Colonic mucosa (tissue), 4 donors: Measurements from ENCODE around the gene WNK2. TPM values are rescaled to one million over a fixed set of nuclear protein-coding genes. Genes with fewer than 3 reads are reported as not detected.
"Not testable (repeated sequence)": the region's sequence is repeated elsewhere in the genome, so short reads cannot be mapped to it uniquely, and the experiment has no call there.

ENCODE experiments used
- DNase-seq: peaks from one replicate; pipeline ENCODE4 v3.0.0-alpha.2; 2020
- H3K27ac ChIP-seq: fragments of 200-600 bp; one replicate; pipeline ENCODE4 v1.8.0; 2021
- H3K27me3 ChIP-seq: fragments of 200-600 bp; one replicate; pipeline ENCODE4 v1.8.0; 2021
- H3K36me3 ChIP-seq: fragments of 200-600 bp; one replicate; pipeline ENCODE4 v1.8.0; 2021
- H3K4me1 ChIP-seq: fragments of 200-600 bp; one replicate; pipeline ENCODE4 v1.8.0; 2021; ENCODE audit warnings: mild to moderate bottlenecking
- H3K4me3 ChIP-seq: fragments of 200-600 bp; one replicate; pipeline ENCODE4 v1.8.0; 2021
- H3K9ac ChIP-seq, 2 donors: one replicate each; pipeline ENCODE4 v1.7.0; 2013; ENCODE audit warnings: control low read depth in 2 of 2, low read depth in 2 of 2, low read length in 2 of 2
- H3K9me3 ChIP-seq: fragments of 200-600 bp; one replicate; pipeline ENCODE4 v1.8.0; 2021
- intact Hi-C: fragments of 100-400 bp; cut with DNase I; formaldehyde crosslinking; loops from one replicate; pipeline ENCODE4 v1.14.1; 2022
- total RNA-seq, 2 donors: library from RNA; stranded (reverse); fragmentation: NEBNext Ultra II Directional in 1 of 2; extraction: Animal tissue kit (Norgen Biotek cat#: 25700) in 1 of 2; gene quantifications; one replicate each; pipeline ENCODE4 v1.2.1, GENCODE V29; 2021
- TF ChIP-seq, protein P1 (sequence below): fragments of 200-600 bp; IDR thresholded peaks from one replicate; pipeline ENCODE4 v1.8.0; 2022; ENCODE audit warnings: antibody characterized with exemption, mild to moderate bottlenecking
- donor health status: healthy.
- donor health status: DM: no; HTN: no; CAD: no.
- donor health status: DM: no; HTN: no; CAD: no.

The WNK2 gene
- total RNA-seq, 2 donors from 2014 or later: 161 to 238 TPM

DNA sequence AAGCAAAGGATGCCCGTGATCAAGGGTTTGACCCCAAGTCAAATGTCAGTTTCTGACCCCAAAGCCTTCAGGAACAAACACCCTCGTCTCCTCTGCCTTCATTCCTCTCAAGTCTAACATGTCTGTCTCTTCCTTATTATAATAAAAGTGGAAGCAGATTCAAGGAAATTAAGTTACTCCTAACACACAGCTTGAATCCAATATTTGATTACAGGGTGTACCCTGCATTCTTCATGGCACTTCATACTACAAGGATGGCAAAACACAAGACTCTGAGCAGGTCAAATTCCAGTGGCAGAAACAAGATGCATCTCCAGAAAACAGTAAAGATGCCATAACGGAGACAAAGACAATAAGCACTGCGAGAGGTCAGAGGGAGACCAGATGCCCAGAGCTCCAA is 148.4 kb downstream of the WNK2 start:
- intact Hi-C loops: no loop called here
- H3K36me3 ChIP-seq: no peaks in the 10 kb centered on the region
- no peaks in the 10 kb centered on the region for H3K4me1 ChIP-seq
- no peak overlapping the region for H3K27ac ChIP-seq
- no peak overlapping the region for H3K9ac ChIP-seq
- H3K4me3 ChIP-seq: no peak overlapping the region
- no peak for DNase-seq
- TF ChIP-seq, protein P1, sequence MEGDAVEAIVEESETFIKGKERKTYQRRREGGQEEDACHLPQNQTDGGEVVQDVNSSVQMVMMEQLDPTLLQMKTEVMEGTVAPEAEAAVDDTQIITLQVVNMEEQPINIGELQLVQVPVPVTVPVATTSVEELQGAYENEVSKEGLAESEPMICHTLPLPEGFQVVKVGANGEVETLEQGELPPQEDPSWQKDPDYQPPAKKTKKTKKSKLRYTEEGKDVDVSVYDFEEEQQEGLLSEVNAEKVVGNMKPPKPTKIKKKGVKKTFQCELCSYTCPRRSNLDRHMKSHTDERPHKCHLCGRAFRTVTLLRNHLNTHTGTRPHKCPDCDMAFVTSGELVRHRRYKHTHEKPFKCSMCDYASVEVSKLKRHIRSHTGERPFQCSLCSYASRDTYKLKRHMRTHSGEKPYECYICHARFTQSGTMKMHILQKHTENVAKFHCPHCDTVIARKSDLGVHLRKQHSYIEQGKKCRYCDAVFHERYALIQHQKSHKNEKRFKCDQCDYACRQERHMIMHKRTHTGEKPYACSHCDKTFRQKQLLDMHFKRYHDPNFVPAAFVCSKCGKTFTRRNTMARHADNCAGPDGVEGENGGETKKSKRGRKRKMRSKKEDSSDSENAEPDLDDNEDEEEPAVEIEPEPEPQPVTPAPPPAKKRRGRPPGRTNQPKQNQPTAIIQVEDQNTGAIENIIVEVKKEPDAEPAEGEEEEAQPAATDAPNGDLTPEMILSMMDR: no peak
- H3K9me3 ChIP-seq: no peaks in the 10 kb centered on the region
- no peaks in the 10 kb centered on the region for H3K27me3 ChIP-seq

GRCh38 chr9:93336720-93337119 is 152.8 kb downstream of the WNK2 start:
- Histone ChIP-seq H3K4me3 (no peak overlapping the region), H3K36me3 (no peaks in the 10 kb centered on the region), H3K4me1 (no peaks in the 10 kb centered on the region), H3K9ac (no peak overlapping the region), H3K27me3 (no peaks in the 10 kb centered on the region), H3K27ac (no peak overlapping the region), H3K9me3 (no peaks in the 10 kb centered on the region)
- no peak for DNase-seq
- intact Hi-C loops: no loop called here
- TF ChIP-seq, protein P1: no peak

DNA sequence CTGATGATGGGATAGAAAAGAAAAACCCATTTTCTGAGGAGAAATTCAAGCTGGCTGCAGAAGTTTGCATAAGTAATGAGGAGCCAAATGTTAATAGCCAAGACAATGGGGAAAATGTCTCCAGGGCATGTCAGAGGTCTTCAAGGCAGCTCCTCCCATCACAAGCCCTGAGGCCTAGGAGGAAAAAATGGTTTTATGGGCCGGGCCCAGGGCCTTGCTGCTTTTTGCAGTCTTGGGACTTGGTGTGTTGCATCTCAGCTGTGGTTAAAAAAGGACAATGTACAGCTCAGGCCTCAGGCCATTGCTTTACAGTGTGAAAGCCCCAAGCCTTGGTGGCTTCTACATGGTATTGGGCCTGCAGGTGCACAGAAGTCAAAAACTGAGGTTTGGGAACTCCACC is 154.3 kb downstream of the WNK2 start:
- H3K27ac ChIP-seq, H3K9me3 ChIP-seq, H3K4me3 ChIP-seq, H3K36me3 ChIP-seq, DNase-seq, H3K9ac ChIP-seq, H3K4me1 ChIP-seq, intact Hi-C loops, H3K27me3 ChIP-seq: not testable (repeated sequence)

GRCh38 chr9:93340091-93340490 is 156.2 kb downstream of the WNK2 start:
- H3K4me3 ChIP-seq: no peak overlapping the region
- H3K4me1 ChIP-seq: no peaks in the 10 kb centered on the region
- H3K36me3 ChIP-seq: no peaks in the 10 kb centered on the region
- no peak overlapping the region for H3K27ac ChIP-seq
- TF ChIP-seq, protein P1: no peak
- no peaks in the 10 kb centered on the region for H3K9me3 ChIP-seq
- no peak overlapping the region for H3K9ac ChIP-seq
- intact Hi-C loops: no loop called here
- DNase-seq: no peak
- no peaks in the 10 kb centered on the region for H3K27me3 ChIP-seq

DNA sequence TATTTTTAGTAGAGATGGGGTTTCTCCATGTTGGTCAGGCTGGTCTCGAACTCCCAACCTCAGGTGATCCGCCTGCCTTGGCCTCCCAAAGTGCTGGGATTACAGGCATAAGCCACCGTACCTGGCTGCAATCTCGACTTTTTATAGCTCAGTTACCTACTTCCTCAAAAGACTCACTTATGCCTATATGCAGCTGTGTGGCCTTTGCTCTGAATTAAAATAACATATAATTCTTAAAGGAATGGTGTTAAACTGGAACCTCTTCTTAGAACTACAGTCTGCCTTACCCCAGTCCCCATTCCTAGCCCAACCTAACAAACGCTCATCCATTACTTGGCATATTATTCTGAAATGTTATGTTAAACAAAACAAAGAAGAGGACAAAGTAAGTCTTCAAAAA is 157.9 kb downstream of the WNK2 start:
- H3K36me3 ChIP-seq, H3K9me3 ChIP-seq, intact Hi-C loops, DNase-seq, H3K27ac ChIP-seq, H3K4me3 ChIP-seq, H3K9ac ChIP-seq, H3K4me1 ChIP-seq: not testable (repeated sequence)
- H3K27me3 ChIP-seq: peaks cover 11% of the 10 kb centered on the region

DNA sequence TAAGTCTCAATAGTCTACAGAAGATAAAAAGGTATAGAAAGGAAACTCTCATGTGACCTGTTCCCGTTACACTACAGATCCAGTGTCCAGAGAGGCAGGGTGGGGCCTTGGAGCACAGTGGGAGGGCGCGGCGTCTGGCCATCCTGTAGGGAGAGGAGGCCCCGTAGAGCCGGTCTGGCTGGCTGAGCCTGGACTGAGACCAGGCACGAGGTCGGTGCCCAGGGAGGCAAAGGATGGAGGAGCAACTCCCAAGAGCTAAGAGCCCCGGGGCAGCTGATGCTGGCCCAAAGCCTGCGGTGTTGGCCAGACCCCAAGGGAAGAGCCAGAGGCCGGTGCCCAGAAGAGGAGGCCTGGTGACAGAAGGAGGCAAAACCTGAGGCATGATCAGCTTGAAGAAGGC is 158.5 kb downstream of the WNK2 start:
- peak; percentile 69 for DNase-seq

GRCh38 chr9:93343663-93344062 is 159.7 kb downstream of the WNK2 start:
- no peak overlapping the region for H3K9ac ChIP-seq
- intact Hi-C loops: no loop called here
- TF ChIP-seq, protein P1: no peak
- no peak overlapping the region for H3K27ac ChIP-seq
- peaks cover 11% of the 10 kb centered on the region for H3K27me3 ChIP-seq
- no peak for DNase-seq
- no peak overlapping the region for H3K4me3 ChIP-seq
- no peaks in the 10 kb centered on the region for H3K36me3 ChIP-seq
- H3K4me1 ChIP-seq: no peaks in the 10 kb centered on the region
- H3K9me3 ChIP-seq: no peaks in the 10 kb centered on the region

More for the DNA sequence above, 158.5 kb downstream of the WNK2 start:
- H3K36me3 ChIP-seq, intact Hi-C loops, H3K9me3 ChIP-seq, H3K9ac ChIP-seq, H3K4me3 ChIP-seq, H3K27ac ChIP-seq, H3K4me1 ChIP-seq: not testable (repeated sequence)
- H3K27me3 ChIP-seq: peaks cover 11% of the 10 kb centered on the region
